GM19043 (cell line): ENCODE measurements around the gene HIP1.
"Not testable (repeated sequence)": the region's sequence is repeated elsewhere in the genome, so short reads cannot be mapped to it uniquely, and the experiment has no call there.

Experiments
- ATAC-seq: cut with Tn5 transposase; IDR thresholded peaks from one replicate; pipeline ENCODE4 v1.9.1; 2021; ENCODE audit warnings: low read depth; ENCODE audit not compliant: unreplicated experiment

The HIP1 gene

DNA sequence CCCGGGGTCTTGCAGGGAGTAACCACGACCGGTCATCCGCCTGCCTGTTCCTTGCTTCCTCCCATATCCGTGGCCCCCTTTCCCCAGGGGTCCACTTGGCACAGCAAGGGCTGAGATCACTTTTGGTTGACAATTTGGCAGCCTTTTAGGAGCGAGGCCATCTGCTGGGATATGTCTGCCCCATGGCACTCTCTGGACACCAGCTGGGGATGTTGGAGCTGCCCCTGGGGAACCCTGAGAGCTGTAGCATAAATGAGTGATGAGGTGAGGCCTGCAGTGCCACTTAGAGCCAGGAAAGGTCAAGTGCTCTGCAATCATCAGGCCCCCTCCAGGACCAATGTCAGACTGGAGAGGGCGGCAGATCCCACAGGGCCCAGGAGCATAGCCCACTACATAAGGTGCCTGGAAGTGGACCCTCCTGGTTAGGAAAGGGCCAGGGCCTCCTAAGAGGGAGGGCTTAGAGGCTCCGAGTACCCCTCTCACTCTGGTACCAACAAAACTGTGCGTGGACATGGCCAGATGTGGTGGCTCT lies 92.1 kb downstream of the HIP1 start:
- ATAC-seq, result no peak

DNA sequence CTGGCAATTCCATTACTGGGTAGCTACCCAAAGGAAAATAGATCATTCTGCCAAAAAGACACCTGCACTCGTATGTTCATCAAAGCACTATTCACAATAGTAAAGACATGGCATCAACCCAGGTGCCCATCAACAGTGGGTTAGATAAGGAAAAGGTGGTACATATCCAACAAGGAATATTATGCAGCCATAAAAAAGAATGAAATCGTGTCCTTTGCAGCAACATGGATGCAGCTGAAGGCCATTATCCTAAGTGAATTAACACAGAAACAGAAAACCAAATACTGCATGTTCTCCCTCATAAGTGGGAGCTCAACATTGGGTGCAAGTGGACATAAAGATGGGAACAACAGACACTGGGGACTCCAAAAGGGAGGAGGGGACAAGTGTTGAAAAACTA lies 93.2 kb downstream of the HIP1 start:
- ATAC-seq, result no peak

DNA sequence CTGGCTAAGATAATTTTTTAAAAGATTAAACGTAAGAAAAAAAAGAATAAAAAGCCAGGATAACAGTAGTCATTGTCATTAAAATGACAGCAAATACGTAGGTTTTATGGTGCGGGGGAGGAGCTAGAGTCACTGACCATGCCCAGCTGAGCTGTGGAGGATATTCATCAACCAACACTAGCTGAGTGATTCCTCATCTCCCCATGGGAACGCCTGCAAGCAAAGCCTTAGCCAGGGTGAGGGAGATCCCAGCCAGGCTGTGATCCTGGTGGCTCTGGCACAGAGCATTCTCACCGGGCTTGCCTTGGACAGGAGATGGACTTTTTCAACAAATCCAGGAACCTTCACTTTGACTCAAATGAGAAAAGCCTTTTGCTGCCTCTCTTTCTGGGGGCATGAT lies 94.2 kb downstream of the HIP1 start:
- ATAC-seq, result no peak

DNA sequence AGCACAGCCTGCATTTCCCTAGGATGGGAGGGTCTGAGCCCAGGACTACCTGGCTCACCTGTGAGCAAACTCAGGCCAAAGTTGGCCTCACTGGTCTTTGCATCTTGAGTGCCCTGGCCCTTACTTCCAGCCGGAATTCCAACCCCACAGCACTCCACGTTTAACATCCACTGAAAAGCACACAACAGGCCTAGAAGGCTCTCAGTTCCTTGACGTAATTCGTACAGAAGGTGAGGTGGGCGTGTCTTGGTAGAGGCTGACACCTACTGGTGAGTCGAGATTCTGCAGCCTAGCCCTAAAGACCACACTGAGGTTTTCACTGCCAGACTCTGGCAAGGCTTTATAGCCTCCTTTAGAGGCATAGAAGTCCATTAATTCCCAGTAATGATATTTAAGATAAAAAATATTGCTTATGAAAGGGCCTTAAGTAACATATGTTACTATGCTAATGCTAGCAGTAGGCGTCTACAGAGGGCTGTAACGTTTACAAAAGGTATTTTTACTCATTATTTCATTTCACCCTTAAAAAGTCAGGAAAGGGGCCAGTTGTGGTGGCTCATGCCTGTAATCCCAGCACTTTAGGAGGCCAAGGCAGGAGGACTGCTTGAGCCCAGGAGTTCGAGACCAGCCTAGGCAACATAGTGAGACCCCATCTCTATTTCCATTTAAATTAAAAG lies 95.8 kb downstream of the HIP1 start:
- ATAC-seq, result no peak

DNA sequence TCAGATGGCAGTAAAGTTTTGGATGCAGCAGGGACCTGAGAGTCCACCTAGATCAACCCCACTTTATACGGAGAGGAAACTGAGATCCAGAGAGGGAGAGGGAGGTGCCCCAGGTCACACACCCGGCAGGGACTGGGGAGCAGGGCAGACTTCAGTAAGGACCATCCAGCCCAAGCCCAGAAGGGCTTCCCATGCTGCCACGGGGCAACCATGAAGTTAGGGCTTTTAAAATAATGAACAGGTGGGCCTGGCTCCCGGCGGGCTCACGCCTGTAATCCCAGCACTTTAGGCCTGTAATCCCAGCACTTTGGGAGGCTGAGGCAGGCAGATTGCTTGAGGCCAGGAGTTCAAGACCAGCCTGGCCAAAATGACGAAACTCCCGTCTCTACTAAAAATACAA lies 98.5 kb downstream of the HIP1 start:
- ATAC-seq, result no peak

DNA sequence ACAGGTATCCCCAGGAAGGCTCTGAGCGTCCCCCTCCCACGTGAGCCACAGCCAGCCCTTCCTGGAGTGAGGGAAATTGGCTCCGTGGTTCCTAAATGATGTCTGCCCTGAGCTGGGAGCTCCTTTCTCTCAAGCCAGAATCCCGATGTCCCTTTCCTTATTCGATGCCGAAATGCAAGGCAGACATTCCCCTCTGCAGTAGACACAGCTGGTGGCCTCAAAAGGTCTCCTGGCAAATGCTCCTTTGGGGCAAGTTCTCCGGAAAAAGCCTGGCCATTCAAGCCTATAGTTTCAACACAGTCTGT lies 98.9 kb downstream of the HIP1 start:
- ATAC-seq, result no peak

DNA sequence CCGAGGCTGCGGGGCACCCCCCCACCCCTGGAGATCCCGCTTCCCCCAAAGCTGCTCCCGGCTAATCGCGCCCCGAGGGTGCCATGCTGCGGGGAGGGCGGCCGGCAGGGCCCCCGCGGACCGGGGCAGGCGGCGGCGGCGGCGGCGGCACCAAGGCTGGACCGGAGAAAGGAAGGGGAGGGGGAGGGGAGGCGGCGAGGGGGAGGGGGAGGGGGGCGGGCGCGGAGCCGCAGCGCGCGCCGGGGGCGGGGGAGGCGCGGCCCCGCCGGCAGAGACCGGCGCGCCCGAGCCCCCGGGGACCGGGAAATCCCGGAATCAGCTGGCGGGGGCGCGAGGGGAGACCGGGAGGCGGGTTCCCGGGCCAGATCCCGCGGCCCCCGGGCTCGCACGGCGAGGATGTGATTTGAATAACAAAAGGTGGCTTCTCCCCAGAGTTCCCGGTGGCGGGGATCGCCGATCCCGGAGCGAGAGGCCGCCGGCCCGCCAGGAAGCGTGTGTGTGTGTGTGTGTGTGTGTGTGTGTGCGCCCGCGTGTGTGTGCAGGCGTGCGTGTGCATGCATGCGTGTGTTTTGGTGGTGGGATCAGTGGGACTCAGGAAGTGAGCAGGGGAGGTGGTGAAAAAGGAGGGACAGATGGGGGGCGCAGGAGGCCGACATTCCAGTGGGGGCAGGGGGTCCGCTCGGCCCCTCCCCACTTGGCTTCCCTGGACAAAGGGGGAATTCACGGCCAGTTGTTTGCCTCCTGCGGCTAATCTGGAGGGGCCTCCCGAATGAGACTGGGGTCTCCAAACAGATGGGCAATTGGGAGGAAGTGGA lies 99.5 kb downstream of the HIP1 start:
- ATAC-seq, result no peak

DNA sequence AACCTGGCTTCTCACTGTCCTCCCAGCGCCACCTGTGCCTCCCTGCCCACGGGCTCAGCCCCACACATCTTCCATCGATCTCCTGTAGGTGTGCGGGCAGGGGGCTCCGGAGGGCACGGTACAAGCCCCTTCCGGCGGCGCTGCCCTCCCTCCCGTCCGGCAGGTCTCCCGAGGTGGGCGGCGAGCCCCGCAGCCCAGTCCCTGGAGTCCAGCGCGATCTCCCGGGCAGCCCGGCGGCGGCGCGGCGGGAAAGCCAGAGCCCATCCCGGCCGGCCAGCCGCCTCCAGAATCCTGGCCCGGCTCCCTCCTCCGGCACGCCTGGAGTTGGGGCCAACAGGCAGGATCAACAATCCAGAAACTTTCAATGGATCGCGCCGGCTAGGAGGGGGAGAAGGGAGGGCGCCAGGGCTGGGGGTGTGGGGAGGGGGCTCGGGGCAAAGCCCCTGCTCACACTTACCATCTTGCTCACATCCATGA lies 100.1 kb downstream of the HIP1 start:
- ATAC-seq, result no peak

DNA sequence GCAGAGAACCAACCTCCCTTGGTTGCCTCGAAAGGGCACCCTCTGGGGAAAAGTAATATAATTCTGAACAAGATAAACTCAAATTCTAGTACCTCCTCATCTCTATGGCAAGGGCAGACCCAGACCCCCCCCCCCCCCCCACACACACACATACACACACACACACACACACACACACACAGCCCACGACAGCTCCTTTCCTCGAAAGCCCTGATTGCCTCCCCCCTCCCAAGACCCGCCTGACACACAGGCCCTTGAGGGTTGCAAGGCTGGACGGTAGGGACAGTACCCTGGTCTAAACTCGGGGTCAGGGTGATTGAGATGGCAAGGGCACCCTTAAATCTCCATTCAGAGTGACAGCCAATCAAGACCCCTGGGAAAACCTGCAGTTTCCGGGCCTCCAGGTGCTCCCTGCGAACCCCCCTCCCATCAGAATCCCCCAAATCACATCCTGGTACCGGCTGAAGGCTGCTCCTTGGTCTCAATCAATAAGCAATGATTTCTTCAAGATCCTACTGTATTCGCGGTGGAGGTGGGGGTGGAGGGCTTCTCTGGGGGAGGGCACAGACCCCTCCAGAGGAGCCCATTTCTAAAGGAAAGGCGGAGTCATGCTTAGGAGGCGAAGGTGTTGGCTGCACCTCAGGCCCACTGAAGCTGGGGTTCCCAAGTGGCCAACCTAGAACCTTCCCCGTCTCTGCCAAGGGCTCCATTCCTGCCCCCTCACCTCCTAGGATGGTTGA lies 100.7 kb downstream of the HIP1 start:
- no peak for ATAC-seq

DNA sequence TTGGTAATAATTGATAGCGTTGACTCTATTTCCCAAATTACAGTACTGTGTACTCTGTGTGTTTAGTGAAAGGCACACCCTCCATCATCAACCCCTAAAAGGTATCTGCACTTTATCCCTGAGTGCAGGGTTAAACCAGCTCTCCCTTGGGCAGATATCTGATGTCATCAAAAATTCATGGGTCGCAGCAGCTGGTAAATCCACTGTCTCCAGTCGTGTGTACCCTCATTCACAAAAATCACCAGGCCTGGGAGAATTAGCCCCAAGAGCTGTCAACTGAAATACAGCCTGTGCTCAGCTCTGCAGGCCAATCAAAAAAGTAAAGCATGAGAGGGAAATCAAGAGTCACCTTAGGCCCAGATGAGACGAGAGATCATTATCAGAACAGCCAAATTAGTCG lies 103.7 kb downstream of the HIP1 start:
- no peak for ATAC-seq

DNA sequence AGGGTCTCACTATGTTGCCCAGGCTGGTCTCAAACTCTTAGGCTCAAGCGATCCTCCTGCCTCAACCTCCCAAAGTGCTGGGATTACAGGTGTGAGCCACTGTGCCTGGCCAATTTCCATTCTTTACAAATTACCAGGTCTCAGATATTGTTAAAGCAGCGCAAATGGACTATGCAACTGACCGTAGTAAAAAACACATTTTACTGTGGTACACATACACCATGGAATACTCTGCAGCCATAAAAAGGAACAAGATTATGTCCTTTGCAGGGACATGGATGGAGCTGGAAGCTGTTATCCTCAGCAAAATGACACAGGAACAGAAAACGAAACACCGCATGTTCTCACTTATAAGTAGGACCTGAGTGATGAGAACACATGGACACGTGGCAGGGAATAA lies 106.2 kb downstream of the HIP1 start:
- not testable (repeated sequence) for ATAC-seq

DNA sequence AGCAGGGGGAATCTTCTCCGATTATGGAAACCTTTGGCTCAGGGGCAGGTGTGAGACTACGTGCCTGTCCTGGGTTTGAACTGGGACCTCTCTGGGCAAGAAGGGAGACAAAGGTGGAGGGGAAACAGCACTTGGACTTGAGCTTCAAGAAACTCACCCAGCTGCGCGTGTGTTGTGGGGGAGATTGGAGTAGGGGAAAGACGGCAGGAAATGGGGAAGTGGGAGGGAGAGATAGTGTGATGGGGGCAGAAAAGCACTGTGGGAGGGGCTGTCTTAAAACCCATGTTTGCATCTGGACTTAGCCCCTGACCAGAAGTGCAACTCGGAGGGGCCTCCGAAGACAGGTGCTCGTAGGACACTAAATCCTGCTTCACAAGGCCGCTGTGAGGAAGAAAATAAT lies 107.0 kb downstream of the HIP1 start:
- no peak for ATAC-seq

DNA sequence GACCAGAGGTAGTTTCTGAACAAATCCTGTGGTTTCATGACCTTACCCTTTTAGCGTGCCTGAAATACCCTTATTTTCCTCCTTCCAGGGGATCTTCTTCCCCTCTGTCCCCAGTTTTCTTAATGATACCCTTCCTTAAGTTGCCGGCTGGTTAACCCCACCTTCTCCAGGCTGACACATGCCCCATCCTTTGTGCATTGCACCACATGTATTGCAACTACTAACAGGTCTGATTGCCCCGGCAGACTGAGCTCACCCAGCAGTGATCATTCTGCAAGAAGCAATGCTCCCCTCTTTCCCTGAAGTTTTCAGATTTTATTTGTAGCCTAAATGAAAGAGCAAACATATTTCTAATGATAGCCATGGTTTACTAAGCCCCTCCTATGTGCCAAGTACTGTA lies 108.2 kb downstream of the HIP1 start:
- ATAC-seq, result no peak

DNA sequence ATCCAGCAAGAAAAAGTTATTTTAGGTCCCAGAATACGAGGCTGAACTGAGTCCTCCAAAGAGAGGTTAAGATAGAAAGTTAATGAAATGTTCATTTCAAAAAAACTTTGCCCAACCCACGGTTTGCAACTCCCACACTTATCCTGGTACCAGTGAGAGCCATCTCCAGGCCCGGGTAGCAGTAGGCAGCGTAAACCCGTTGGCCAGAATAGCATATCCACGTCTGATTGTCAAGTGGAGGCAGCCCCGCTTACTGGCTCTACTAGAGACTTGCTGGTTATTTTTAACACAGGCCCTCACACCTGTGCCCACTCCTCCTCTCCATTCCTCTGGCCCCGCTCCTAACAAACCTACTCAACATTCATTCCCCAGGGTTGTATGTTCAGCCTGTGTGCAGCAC lies 109.7 kb downstream of the HIP1 start:
- no peak for ATAC-seq

DNA sequence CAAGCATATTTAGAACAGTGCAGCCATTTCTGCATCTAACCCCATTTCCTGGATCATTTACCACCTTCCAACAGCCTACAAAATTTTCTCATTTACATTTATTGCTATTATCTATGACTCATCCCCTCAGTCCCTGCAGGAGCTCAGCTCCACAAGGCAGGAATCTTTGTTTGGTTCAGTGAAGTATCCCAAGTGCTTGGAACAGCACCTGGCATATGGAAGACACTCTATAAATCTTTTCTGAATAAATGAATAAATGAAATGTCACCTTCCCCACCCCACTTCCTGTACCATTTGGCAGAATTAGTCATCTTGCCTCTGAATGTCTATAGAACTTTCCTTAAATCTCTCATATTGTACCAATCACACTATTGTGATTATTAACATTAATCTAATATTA lies 110.7 kb downstream of the HIP1 start:
- ATAC-seq, result no peak

DNA sequence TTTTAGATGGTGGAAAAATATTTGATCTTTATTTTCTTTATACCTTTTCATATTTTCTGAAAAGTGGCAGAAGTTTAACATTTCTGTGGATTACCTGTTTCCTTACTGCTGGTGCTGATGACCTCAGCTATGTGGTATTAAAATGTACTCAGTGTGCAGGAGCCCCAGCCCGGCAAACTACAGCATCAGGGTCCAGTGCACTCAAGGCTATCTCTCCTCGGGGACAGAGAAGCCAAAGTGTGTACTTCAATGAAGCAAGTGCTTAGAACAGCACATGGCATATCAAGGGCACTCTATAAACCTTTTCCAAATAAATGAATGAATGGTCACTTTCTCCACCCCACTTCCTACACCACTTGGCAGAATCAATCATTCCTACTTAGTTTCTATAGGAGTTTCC lies 111.8 kb downstream of the HIP1 start:
- ATAC-seq, result no peak

DNA sequence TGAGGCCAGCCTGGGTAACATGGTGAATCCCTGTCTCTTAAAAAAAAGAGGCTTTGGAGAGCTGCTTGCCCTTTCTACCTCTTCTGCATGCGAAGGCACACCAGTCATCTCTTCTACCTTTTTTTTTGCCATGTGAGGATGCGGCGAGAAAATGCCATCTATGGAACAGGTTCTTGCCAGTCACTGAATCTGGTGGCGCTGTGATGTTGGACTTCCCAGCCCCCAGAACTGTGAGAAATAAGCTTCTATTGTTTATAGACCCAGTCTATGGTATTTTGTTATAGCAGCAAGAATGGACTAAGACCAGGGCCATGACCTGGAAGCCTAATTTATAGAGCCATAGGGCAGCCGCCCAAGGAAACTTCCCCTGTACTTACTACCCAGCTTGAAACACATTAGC lies 112.9 kb downstream of the HIP1 start:
- no peak for ATAC-seq

DNA sequence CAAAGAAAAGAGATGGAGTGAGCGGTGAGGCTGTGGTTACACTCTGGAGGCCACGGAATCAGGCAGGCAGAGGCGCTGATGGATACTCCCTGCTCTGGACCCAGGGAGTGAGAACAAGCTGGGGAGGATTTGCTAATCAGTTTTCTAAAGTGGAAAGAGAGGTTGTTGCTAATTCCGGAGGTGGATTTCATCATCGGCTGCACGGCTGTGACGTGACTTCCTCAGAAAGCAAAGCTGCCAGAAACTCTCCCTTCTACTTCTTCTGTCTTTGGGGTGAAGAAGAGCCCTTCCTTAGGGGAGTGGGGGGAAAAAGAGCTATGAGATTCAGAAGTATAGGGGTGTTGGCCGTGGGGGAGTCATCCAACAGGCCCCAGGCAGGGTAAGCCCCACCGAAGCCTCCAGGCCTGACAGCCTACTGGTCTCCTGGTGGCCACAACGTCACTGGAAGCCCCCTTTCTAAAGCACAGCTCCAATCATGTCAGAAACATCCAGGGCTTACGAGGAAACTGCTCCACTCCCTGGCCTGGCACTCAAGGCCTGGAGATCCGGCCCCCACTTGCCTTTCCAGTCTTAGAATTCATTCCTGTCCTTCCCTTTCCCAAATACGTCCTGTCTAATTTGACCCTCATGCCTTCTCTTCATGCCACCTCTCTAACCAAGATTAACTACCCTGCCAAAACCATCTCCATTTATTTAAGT lies 114.5 kb downstream of the HIP1 start:
- ATAC-seq, result no peak

DNA sequence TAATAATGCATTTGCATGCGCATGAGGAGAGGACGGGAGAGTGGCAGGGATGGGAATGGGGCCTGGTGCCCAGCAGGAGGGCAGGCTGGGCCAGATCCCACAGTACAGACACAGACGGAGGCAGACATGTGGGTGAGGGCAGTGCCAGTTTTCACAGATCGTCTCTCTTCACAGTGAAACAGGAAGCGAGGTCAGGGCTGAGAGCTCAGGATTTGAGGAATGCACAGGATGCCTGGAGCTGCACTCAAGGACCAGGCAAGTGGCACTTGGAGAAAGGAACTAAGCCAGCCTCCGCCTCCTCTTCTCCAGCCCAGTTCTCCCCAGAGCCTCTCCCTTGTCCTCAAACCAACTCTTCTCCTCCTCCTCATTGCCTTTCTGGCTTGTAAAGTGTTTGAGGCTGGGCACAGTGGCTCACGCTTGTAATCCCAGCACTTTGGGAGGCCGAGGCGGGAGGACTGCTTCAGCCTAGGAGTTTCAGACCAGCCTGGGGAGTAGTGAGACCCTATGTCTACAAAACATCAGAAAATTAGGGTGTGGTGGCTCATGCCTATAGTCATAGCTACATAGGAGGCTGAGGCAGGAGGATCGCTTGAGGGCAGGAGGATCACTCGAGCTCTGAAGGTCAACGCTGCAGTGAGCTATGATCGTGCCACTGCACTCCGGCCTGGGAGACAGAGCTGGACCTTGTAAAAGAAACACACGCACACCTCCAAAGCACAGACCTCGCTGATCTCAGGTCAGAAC lies 115.2 kb downstream of the HIP1 start:
- ATAC-seq, result no peak

DNA sequence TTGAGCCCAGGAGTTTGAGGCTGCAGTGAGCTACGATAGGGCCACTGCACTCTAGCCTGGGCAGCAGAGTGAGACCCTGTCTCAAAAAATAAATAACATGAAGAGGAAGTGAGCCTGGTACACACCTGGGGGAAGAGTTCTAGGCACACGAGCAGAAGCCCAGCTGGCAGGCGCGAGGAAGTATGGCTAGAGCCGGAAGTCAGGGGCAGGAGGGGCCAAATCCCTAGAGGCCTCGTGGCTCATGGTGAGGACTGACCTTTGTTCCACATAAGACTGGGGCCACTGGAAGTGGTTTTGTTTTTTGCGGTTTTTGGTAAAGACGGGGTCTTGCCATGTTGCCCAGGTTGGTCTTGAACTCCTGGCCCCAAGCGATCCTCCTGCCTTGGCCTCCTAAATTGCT lies 117.6 kb downstream of the HIP1 start:
- no peak for ATAC-seq
